HG03565 (cell line): ENCODE measurements around the gene ATXN1.
A peak's percentile ranks its signal among the peaks of the same experiment; 100 is the strongest.

Experiments used
- ATAC-seq: cut with Tn5 transposase; IDR thresholded peaks from one replicate; pipeline ENCODE4 v1.9.1; 2021; ENCODE audit warnings: mild to moderate bottlenecking, moderate library complexity; ENCODE audit not compliant: unreplicated experiment

ATXN1 gene

DNA sequence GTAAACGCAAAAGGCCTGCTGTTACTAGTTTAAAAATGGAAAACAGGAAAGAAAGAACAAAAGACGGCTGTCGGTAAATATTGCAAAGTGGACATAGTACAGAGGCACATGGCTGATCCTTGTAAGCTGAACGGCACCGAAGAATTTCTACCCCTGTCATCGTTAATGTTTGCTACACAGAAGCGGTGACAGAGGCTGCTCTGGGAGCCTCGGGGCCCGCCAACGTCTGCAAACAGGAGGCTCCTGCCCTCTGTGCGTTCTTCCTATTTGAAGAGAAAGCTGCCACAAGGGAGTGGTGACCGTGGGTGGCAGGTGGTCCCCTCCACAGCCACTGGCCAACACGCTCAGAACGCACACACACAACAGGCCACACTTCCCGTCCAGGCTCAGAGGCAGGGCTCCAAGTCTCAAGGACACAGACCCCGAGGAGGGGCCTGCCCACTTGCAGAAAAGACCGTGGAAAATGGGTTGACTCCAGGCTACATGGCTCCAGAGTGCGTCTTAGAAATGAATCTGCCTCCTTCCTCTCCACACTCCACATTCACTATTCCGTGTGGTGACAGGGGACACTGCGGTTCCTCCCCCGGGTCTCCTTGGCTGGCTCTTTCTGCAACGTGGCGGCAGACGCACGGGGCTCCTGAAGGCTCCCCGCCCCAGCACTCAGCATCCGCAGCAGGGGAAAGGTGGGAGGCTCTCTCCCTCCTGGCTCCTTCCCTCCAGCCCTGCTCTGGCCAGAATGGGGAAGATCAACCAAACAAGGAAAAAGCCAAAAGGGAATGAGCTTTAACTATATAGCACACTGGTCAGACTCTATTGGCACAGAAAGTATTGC lies 458.3 kb downstream of the ATXN1 start:
- ATAC-seq: no peak

- ATAC-seq: peak; percentile 49
Measured at GRCh38 chr6:16301511-16301910, 459.7 kb downstream of the ATXN1 start.

- no peak for ATAC-seq
Measured at GRCh38 chr6:16299861-16300260, 461.4 kb downstream of the ATXN1 start.

GRCh38 chr6:16296061-16296670 lies 465.1 kb downstream of the ATXN1 start:
- no peak for ATAC-seq

DNA sequence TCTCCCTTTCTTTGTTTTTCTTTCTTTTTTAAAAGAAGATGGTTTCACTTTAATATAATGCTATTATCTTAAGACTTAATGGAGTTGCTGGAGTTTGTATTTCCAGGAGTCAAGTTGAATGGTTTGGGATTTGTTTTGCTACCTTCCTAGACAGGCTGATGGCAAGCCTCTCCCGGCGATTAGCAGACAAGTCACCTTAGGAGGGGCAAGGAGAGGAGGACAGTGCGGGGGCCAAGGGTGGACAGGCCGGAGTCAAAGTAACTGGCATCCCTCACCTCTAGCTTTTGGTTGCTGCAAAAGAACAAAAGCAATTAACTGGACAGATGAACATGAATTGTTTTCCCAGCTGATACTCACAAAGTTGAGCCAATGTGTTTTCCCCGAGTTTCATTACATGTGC lies 465.8 kb downstream of the ATXN1 start:
- no peak for ATAC-seq

- ATAC-seq: no peak
Measured at GRCh38 chr6:16295060-16295459, 466.2 kb downstream of the ATXN1 start.

DNA sequence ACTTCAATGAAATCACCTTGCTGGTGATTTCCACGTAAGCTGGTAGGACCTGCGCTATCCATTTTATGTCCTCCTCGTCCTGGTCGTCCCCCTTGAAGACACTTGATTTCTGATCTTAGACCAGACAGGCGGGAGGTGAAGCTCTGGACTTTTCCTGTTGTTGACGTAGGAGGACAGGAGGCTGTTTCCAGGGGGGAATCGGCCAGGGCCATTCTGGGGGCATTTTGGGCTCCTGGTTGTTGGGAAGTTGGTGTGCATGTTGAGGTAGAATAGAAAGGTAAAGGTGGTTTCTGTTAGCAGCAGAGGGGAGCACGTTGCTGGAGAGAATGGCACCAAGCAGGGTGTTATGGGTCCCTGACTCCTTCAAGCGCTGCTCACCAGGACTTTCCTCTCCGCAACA lies 466.9 kb downstream of the ATXN1 start:
- no peak for ATAC-seq

GRCh38 chr6:16292942-16293341 lies 468.3 kb downstream of the ATXN1 start:
- ATAC-seq: no peak

GRCh38 chr6:16292432-16292831 lies 468.8 kb downstream of the ATXN1 start:
- ATAC-seq: no peak

DNA sequence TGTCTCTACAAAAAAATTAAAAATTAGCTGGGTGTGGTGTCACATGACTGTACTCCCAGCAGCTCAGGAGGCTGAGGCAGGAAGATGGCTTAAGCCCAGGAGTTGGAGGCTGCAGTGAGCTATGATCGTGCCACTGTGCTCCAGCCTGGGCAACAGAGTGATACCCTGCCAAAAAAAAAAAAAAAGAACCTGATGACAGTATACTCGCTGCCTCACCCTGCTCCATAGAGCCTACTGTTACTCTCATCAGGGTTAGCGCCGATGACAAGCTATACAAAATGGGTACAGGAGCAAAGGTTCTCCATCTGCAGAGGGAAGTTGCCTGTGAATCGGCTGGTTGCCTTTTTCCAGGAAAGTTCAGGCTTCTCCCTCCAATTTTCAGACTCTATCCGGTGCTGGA lies 469.5 kb downstream of the ATXN1 start:
- no peak for ATAC-seq

- no peak for ATAC-seq
Measured at GRCh38 chr6:16288163-16288562, 473.1 kb downstream of the ATXN1 start.

DNA sequence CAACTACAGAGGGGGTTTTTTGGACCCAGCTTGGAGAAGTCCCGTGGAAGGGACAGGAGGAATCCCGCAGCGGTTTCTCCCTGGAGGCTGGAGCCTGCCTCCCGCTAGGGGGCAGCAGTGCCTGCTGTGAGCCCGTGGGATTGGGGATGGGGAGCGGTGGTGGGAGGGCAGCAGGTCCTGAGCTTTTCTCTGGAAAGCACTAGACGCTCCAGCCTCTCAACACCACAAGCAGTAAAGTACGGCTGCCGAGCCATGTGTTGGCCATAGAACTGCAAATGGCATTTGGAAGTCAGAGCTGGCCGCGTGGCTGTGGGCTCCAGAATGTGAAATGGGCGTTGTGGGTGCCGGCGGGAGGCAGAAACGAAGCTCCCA lies 475.1 kb downstream of the ATXN1 start:
- ATAC-seq: no peak

GRCh38 chr6:16285467-16286150 lies 475.7 kb downstream of the ATXN1 start:
- no peak for ATAC-seq

DNA sequence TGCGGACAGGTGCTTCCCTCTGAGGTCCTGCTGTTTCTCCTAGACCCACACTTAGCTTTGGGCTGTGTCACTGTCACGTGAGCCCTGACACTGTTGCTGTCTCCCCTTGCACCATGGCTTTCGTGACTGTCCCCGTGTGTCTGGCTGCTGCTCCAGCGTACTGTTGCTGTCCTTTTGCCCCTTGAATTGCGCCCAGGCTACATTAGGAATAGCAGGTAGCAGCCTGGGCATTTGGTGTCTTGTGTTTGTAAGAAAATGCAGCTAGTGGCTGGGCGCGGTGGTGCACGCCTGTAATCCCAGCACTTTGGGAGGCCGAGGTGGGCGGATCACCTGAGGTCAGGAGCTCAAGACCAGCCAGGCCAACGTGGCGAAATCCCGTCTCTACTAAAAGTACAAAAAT lies 476.8 kb downstream of the ATXN1 start:
- no peak for ATAC-seq

- no peak for ATAC-seq
Measured at GRCh38 chr6:16282370-16282769, 478.9 kb downstream of the ATXN1 start.

- no peak for ATAC-seq
Measured at GRCh38 chr6:16279243-16279642, 482.0 kb downstream of the ATXN1 start.

- ATAC-seq: no peak
Measured at GRCh38 chr6:16278750-16279149, 482.5 kb downstream of the ATXN1 start.

- ATAC-seq: no peak
Measured at GRCh38 chr6:16278048-16278724, 483.1 kb downstream of the ATXN1 start.

DNA sequence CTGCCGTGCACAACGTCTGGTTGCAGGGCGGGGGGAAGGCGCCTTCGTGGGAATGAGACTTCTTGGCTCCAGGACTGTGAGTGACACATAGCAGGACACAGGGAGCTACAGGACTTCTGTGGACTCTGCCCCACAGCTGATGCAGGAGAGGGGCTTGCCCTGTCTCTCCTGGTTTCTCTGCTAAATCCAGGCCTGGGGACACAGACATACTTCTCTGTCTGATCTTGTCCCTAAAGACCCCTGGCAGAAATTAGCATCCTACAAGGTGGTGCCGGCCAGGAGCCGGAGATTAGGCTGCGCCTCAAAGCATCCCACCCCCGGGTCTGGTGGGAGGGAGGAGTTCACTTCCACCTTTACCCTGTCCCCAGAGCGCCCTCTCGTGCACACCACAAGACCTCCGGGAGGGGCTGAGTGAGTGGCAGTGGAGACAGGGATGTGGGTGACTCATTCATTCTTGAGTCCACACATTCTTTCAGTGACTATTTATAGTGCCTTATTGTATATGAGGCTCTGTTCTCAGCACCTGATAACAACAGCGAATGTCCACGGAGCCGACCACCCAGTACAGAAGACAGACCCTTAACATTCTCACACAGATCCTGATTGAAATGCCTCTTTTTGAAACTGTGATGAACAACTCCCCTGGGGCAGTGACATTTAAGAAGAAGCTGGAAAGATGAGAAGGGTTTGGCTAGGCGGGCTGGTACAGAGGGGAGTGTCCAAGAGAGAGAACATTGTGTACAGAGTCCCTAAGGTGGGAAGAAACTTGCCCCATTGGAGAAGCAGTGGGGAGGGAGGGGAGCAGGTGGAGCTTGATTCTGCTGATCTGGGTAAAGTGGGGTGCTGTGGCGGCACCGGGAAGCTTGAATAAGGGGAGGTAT lies 483.9 kb downstream of the ATXN1 start:
- no peak for ATAC-seq

- no peak for ATAC-seq
Measured at GRCh38 chr6:16274885-16275589, 486.2 kb downstream of the ATXN1 start.
